Spleen (tissue), 7 donors: Measurements from ENCODE around the gene JMY.

Experiments
- CTCF ChIP-seq, 11 experiments: fragments of 200-600 bp in 7 of 11; fragments of 450-650 bp in 4 of 11; sonication (generic) in 4 of 11; IDR thresholded peaks in 8 of 11; conservative IDR thresholded peaks in 3 of 11; 1 replicate in 7 of 11; 2 replicates in 4 of 11; pipeline versions ENCODE4 v1.4.0 to v1.8.0; 2016 to 2021; ENCODE audit warnings: antibody characterized with exemption in 11 of 11, inconsistent platforms in 4 of 11, mild to moderate bottlenecking in 1 of 11
- POLR2A ChIP-seq, 3 donors: fragments of 450-650 bp; IDR thresholded peaks; one replicate each; pipeline ENCODE4 v1.5.1; 2017; ENCODE audit warnings: antibody characterized with exemption in 3 of 3, mild to moderate bottlenecking in 1 of 3
- donor health status: DM: no; HTN: no; CAD: no; lungs with moderate emphysema.
- donor health status: DM: no; HTN: no; CAD: no.
- donor health status: DM: no; HTN: no; CAD: no.

- no peak for TF ChIP-seq POLR2A (IDR thresholded peaks at IDR 0.05)
- TF ChIP-seq CTCF (IDR thresholded peaks at IDR 0.05 in 8 of 11, conservative IDR thresholded peaks at IDR 0.05 in 3 of 11) = no peak
Observed at GRCh38 chr5:79301046-79301712, 65.2 kb downstream of the JMY start.
